ENCODE measurements around the gene PIP5KL1. TPM values are rescaled to one million over a fixed set of nuclear protein-coding genes. Genes with fewer than 3 reads are reported as not detected.

The PIP5KL1 gene
- total and polyA plus RNA-seq, 2 of the 8 experiments (the other 6 are each of a cell fraction or from before 2014, with no cell fraction given), result 13.4 to 15.4 TPM

GRCh38 chr9:127912296-127912695 lies 18.3 kb downstream of the PIP5KL1 start:
- Histone ChIP-seq H3K4me1 (replicated peaks in 1 of 4; ENCODE audit: control insufficient read depth in 3 of 4, insufficient read depth in 4 of 4, low read length in 3 of 4) (peaks cover 2 to 8% (median 7%) of the 10 kb centered on the region in 4 experiments), H3K9me3 (ENCODE audit: insufficient read depth in 2 of 2, low read depth in 1 of 2, low read length in 1 of 2) (no peaks in the 10 kb centered on the region), H4K20me1 (replicated peaks in 1 of 2; ENCODE audit: control insufficient read depth in 1 of 2, insufficient read depth in 2 of 2, low read length in 2 of 2) (no peaks in the 10 kb centered on the region), H3K4me2 (ENCODE audit: insufficient read depth in 1 of 2, low read depth in 2 of 2, low read length in 2 of 2) (no peak overlapping the region), H4K8ac (ENCODE audit: extremely low read depth, insufficient read depth, low read length) (no peak overlapping the region), H2BK120ac (replicated peaks; ENCODE audit: low read depth, low read length) (no peak overlapping the region), H3K23ac (ENCODE audit: insufficient read length) (no peak overlapping the region), H3K18ac (ENCODE audit: extremely low read depth, low read length) (no peak overlapping the region), H3K27me3 (replicated peaks in 1 of 4; ENCODE audit: control insufficient read depth in 3 of 4, extremely low read depth in 1 of 4, insufficient read depth in 3 of 4, low read length in 3 of 4) (peaks cover 0 to 9% (median 8%) of the 10 kb centered on the region in 4 experiments; a peak in 5 of 7 replicates), H2BK15ac (ENCODE audit: low read length) (no peak overlapping the region), H2AFZ (ENCODE audit: low read length) (no peak overlapping the region), H4K91ac (replicated peaks; ENCODE audit: insufficient read length, low read length) (no peak overlapping the region), H3K79me1 (ENCODE audit: low read depth, low read length) (no peaks in the 10 kb centered on the region), H3K36me3 (ENCODE audit: control insufficient read depth in 2 of 4, insufficient read depth in 4 of 4, low read length in 3 of 4) (peaks cover 0 to 6% (median 0%) of the 10 kb centered on the region in 4 experiments; a peak in 1 of 8 replicates), H2BK20ac (ENCODE audit: low read length) (no peak overlapping the region), H3K79me2 (ENCODE audit: control insufficient read depth in 1 of 2, insufficient read depth in 2 of 2, low read length in 2 of 2) (no peaks in the 10 kb centered on the region), H3K27ac (ENCODE audit: low read depth, low read length) (no peak overlapping the region), H3K23me2 (ENCODE audit: low read depth, low read length) (peaks cover 5% of the 10 kb centered on the region), H2BK5ac (ENCODE audit: low read depth, low read length) (no peak overlapping the region), H3K4ac (replicated peaks; ENCODE audit: insufficient read length, low read depth, low read length) (no peak overlapping the region), H2AK5ac (ENCODE audit: low read depth, low read length) (no peak overlapping the region), H3K56ac (replicated peaks; ENCODE audit: insufficient read length, low read depth, low read length) (no peak overlapping the region), H4K5ac (ENCODE audit: insufficient read length, low read depth, low read length) (no peak overlapping the region), H3K14ac (ENCODE audit: insufficient read length) (no peak overlapping the region), H3K4me3 (ENCODE audit: extremely low read depth in 1 of 4, insufficient read depth in 2 of 4, low read depth in 3 of 4, low read length in 4 of 4) (no peak overlapping the region), H3K9ac (replicated peaks in 1 of 4; ENCODE audit: extremely low read depth in 1 of 4, low read depth in 3 of 4, low read length in 3 of 4) (no peak overlapping the region), H2BK12ac (ENCODE audit: low read depth, low read length) (no peak overlapping the region)
- FAIRE-seq (no peak), DNase-seq (ENCODE audit: low read depth in 1 of 2, low spot score in 2 of 2) (no peak)
- ChIA-PET POLR2A (ENCODE audit: partially characterized antibody) (interaction anchor here (1.0 to 1.1 kb wide), 2 partner anchors 9 to 23 kb away, joined by 3 to 5 read pairs; no protein-coding TSS in a partner anchor), CTCF (ENCODE audit: partially characterized antibody) (interaction anchor here (1.0 to 1.7 kb wide), 5 partner anchors 9 to 169 kb away, joined by 3 to 6 read pairs (median 4); no protein-coding TSS in a partner anchor)
- TF ChIP-seq TAF1 (IDR thresholded peaks at IDR 0.05; ENCODE audit: low read depth, low read length) (no peak), USF2 (IDR thresholded peaks at IDR 0.05; ENCODE audit: low read length) (no peak), HDAC6 (IDR thresholded peaks at IDR 0.05; ENCODE audit: low read depth, low read length) (no peak)
- 95% methylated on average over 30 of the region's 31 CpGs; no CpG with 5 or more reads in 1 of the 2 experiments for WGBS, 2 experiments (ENCODE audit: extremely low coverage in 1 of 2, insufficient coverage in 1 of 2, insufficient read length in 1 of 2, insufficient replicate concordance in 2 of 2, low coverage in 1 of 2, low lambda C conversion rate in 2 of 2, missing lambda C conversion rate in 1 of 2)
